NCI-H1417 treated with DMSO at 0.1 percent for 48 hours (cell line): ENCODE results near the gene PDE6C.
"Not testable (repeated sequence)": the region's sequence is repeated elsewhere in the genome, so short reads cannot be mapped to it uniquely, and the experiment has no call there.

Experiments used
- DNase-seq: peaks from one replicate; lab custom pipeline; 2025; lab: John Stamatoyannopoulos, UW

PDE6C gene

GRCh38 chr10:93630625-93631557 is 18.6 kb downstream of the PDE6C start:
- no peak for DNase-seq

DNA sequence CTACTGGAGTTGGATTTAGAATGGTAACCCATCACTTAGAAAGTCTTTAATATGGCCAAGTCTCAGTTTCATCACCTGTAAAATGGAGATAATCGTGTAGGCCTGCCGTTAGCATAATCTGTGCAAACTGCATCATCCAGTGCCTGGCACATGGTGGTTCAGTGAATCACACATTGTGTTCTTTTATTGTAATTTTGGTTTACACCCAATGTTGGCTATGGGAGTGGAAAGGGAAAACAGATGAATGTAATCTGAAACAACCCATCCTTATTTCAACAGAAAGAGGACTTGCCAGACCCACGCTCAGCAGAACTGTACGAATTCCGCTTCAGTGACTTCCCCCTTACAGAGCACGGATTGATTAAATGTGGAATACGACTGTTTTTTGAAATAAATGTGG is 27.5 kb downstream of the PDE6C start:
- DNase-seq = no peak

DNA sequence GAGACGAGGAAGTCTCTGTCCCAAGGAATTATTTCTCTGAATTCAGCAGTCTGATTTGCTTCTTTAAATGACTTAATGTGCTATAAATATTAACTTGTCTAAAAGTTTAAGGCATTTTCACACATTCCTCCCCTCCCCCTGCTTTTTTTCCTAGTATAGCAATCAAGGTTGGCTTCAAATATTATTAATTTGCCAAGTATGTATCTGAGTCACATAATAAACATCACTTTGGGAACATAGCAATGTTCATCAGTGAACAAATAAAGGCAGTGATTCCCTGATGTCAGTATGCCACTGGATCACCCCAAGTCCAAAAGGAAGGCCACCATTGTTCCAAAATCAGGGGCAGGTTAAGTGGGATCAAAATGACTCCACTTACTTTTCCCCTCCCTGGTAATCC is 40.5 kb downstream of the PDE6C start:
- no peak for DNase-seq

DNA sequence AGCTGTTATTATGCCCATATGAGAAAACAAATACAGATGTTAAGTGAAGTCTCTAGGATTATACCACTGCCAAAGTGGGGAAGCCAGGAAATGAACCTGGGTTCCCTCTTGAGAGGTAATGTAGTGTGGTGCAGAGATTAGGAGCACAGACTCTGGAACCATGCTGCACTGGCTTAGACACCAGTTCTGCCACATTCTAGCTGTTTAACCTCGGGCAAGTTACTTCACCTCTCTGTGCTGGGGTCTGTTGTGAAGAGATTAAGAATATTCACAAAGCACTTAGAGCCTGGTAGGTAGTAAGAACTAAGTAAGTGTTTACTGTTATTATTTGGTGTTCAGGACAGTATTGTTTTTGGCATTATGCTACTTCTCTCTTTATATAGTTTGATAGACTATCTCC is 41.9 kb downstream of the PDE6C start:
- DNase-seq = no peak

GRCh38 chr10:93656155-93656554 is 43.8 kb downstream of the PDE6C start:
- no peak for DNase-seq

DNA sequence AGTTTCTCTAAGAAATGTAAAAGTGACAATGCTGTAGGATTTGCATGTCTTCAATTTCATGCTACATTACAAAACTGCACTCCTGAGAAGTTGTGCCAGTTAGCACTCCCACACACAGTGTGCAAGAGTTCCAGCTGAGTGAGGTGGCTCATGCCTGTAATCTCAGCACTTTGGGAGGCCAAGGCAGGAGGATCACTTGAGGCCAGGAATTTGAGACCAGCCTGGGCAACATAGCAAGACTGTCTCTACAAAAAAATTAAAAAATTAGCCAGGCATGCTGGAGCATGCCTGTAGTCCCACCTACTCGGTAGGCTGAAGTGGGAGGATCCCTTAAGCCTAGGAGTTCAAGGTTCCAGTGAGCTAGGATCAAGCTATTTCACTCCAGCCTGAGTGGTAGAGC is 45.4 kb downstream of the PDE6C start:
- DNase-seq = no peak

GRCh38 chr10:93666030-93666429 is 53.7 kb downstream of the PDE6C start:
- no peak for DNase-seq

GRCh38 chr10:93667795-93668194 is 55.5 kb downstream of the PDE6C start:
- no peak for DNase-seq

DNA sequence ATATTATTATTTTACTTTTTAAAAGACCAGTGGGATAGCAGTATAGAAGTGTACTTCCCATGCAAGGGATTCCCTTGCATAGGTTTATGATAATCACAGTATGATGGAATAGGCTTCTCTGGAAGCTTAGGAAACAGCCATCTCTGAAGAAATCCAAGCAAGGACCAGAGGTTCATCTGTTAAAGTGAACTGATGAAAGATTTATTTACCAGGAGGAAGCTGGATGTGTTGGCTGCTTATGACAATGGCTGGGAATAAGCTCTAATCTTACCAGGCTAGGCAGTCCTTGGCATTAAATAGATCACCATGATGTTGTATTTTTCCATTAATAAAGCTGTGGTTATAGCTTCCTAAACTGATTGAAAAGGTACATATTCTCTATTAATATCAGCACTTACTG is 58.0 kb downstream of the PDE6C start:
- DNase-seq = no peak

DNA sequence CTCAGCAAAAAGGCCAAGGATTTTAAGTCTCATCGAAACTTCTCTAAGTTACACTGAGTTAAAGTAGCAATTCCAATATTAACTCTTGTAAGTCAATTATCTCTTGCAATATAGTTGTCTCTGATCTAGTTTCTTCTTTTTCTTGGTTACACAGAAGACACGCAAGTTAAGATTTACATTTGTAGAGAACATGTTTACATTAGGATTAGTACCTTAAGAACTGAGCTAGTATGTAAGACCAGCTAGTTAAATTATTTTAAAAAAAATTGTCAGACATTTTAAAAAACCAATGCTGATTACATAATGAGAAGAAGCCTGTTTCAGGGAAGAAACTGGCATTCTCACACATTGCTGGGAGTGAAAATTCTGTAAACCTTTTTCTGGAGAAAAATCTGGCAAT is 58.7 kb downstream of the PDE6C start:
- no peak for DNase-seq

- no peak for DNase-seq
Measured at GRCh38 chr10:93672022-93672678, 59.8 kb downstream of the PDE6C start.

GRCh38 chr10:93672890-93673289 is 60.6 kb downstream of the PDE6C start:
- no peak for DNase-seq

DNA sequence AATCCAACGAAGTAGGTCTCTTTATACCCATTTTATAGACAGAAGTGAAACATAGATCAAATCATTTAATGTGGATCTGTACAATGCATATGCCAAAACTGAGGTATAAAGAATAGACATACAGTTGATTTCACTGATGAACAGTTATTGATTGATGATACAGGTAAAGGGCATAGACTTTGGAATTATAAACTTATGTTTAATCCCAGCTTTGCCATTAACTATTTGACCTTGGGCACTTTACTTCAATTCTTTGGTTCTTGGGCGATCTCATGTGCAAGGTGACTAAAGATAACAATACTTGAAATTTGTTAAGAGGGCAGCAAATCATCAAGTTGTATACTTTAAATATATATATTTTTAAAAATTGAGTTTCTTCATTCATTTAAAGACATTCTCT is 61.5 kb downstream of the PDE6C start:
- DNase-seq = no peak

DNA sequence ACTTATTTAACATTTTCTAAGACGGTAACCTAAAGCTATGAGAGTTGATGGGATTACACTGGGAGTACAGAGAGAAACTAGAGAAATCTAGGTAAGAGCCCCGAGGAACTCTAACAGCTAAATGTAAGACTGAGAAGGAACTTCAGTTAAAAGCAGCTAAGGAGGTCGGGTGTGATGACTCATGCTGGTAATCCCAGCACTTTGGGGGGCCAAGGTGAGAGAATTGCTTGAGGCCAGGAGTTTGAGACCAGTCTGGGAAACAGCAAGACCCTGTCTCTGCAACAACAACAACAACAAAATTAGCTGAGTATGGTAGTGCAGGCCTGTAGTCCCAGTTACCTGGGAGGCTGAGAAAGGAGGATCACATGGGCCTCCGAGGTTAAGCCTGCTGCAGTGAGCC is 66.0 kb downstream of the PDE6C start:
- DNase-seq = no peak

DNA sequence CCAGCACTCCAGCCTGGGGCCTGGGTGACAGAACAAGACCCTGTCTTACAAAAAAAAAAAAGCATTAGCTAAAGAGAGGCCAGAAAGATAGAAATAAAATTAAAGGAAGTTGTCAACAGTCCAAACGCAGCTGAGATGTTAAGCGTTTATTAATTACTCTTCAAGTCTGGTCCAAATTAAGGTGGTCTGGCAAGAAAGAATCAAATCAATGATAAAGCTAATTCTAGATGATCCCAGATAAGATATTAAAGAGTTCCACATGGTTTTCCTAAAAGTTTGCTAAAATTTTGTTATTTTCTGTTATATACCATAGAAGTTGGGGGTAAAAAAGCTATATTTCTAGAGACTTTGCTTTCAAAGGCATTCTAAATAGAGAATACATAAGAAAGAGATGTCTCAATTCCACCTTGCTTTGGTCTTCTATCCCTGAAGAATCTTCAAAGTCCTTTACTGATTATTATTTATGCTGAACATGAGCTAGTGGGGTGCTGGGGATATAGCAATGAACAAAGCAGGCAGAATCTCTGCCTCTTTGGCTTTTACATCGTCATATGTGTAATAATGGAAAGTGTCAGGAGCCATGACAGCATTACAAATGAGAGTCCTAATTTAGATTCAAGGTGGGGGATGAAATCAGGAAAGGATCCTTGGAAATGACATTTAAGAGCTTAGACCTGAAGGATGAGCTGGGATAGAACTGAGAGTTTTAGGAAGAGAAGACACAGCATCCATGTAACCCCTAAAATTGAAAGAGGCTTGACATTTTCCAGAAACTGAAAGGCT is 66.7 kb downstream of the PDE6C start:
- no peak for DNase-seq

GRCh38 chr10:93680412-93681047 is 68.2 kb downstream of the PDE6C start:
- DNase-seq = peak; percentile 2

GRCh38 chr10:93687737-93688136 is 75.4 kb downstream of the PDE6C start:
- DNase-seq = no peak

- DNase-seq = no peak
Measured at GRCh38 chr10:93695740-93696139, 83.4 kb downstream of the PDE6C start.

DNA sequence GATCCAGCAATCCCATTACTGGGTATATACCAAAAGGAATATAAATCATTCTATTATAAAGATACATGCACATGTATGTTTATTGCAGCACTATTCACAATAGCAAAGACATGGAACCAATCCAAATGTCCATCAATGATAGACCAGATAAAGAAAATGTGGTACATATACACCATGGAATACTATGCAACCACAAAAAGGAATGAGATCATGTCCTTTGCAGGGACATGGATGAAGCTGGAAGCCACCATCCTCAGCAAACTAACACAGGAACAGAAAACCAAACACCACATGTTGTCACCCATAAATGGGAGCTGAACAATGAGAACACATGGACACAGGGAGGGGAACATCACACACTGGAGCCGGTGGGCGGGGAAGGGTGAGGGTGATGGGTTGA is 84.2 kb downstream of the PDE6C start:
- DNase-seq = not testable (repeated sequence)

- no peak for DNase-seq
Measured at GRCh38 chr10:93697207-93697606, 84.9 kb downstream of the PDE6C start.

DNA sequence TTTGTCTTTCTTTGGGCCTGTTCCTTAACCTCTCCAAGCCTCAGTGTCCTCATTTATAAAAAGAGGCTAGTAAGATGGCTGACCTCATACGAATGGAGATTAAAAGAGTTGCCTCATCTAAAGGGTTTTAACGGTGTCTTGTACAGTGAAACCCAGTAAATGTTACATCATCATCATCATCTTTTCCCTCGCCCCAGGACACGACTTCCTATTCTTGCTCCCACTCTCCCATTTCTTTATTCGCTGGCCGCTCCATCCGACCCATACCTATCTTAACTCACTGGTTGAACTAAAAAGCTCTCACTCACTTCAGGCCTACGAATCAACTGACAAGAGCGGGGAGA is 89.5 kb downstream of the PDE6C start:
- no peak for DNase-seq
